Measurements from ENCODE around the gene EP300.
"Not testable (repeated sequence)": the region's sequence is repeated elsewhere in the genome, so short reads cannot be mapped to it uniquely, and the experiment has no call there.

The EP300 gene

GRCh38 chr22:41049795-41050194 lies 42.6 kb upstream of the EP300 start:
- POLR2A ChIA-PET: interaction anchor here (1.1 to 1.7 kb wide), 2 partner anchors 28 to 97 kb away, joined by 3 to 12 read pairs; no protein-coding TSS in a partner anchor
- H3K36me3 ChIP-seq (ENCODE audit: control insufficient read depth in 2 of 2, insufficient read depth in 1 of 2, low read length in 2 of 2); H3K9me3 ChIP-seq (ENCODE audit: control insufficient read depth, insufficient read depth, low read depth, low read length); CTCF ChIA-PET; H3K4me3 ChIP-seq (ENCODE audit: low read depth, low read length); H3K4me1 ChIP-seq (ENCODE audit: control insufficient read depth, insufficient read depth, low read length); H3K27ac ChIP-seq (ENCODE audit: extremely low read depth, low read depth, low read length): not testable (repeated sequence)
- TF ChIP-seq ZNF341 (tag by site-specific recombination; IDR thresholded peaks at IDR 0.05; ENCODE audit: low read depth): peak; percentile 22; the same call in 1 of the 2 replicates
- 0 out of 2 replicates have a peak, but pooled peaks have one; percentile 46 for TF ChIP-seq ZNF768 (tag by site-specific recombination; IDR thresholded peaks at IDR 0.05)

DNA sequence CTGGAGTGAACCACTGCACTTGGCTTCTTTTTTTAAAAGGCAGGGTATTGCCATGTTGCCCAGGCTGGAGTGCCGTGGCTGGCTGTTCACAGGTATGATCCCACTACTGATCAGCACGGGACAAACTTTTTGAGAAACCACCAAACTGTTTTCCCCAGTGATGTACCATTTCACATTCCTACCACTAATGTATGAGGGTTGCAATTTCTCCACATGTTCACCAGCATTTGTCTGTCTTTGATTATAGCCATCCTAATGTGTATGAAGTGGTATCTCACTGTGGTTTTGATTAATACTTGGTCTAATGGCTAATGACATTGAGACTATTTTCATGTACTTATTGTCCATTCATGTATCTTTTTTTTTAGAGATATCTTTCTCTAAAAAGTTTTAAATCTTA lies 41.5 kb upstream of the EP300 start:
- POLR2A ChIA-PET: interaction anchor here (0.7 kb wide), 1 partner anchor 1636 kb away, joined by 4 read pairs; no protein-coding TSS in a partner anchor
- H3K4me3 ChIP-seq (ENCODE audit: low read depth, low read length): no peak overlapping the region
- H3K27ac ChIP-seq (ENCODE audit: extremely low read depth, low read depth, low read length): no peak overlapping the region
- CTCF ChIA-PET: no interaction called here
- H3K4me1 ChIP-seq (ENCODE audit: control insufficient read depth, insufficient read depth, low read length): peaks cover 5% of the 10 kb centered on the region; the same call in 1 of the 2 replicates
- H3K9me3 ChIP-seq (ENCODE audit: control insufficient read depth, insufficient read depth, low read depth, low read length): no peaks in the 10 kb centered on the region
- H3K36me3 ChIP-seq (ENCODE audit: control insufficient read depth in 2 of 2, insufficient read depth in 1 of 2, low read length in 2 of 2): no peaks in the 10 kb centered on the region
- no peak for TF ChIP-seq ZNF184 (tag by site-specific recombination; IDR thresholded peaks at IDR 0.05)
- TF ChIP-seq ZBTB48 (tag by site-specific recombination; IDR thresholded peaks at IDR 0.05): no peak
- no peak for TF ChIP-seq ZBTB26 (tag by site-specific recombination; optimal IDR thresholded peaks at IDR 0.05)
- TF ChIP-seq ZNF394 (tag by site-specific recombination; IDR thresholded peaks at IDR 0.05; ENCODE audit: borderline replicate concordance): no peak
- no peak for TF ChIP-seq ZNF391 (tag by site-specific recombination; IDR thresholded peaks at IDR 0.05; ENCODE audit: borderline replicate concordance, low read depth)

DNA sequence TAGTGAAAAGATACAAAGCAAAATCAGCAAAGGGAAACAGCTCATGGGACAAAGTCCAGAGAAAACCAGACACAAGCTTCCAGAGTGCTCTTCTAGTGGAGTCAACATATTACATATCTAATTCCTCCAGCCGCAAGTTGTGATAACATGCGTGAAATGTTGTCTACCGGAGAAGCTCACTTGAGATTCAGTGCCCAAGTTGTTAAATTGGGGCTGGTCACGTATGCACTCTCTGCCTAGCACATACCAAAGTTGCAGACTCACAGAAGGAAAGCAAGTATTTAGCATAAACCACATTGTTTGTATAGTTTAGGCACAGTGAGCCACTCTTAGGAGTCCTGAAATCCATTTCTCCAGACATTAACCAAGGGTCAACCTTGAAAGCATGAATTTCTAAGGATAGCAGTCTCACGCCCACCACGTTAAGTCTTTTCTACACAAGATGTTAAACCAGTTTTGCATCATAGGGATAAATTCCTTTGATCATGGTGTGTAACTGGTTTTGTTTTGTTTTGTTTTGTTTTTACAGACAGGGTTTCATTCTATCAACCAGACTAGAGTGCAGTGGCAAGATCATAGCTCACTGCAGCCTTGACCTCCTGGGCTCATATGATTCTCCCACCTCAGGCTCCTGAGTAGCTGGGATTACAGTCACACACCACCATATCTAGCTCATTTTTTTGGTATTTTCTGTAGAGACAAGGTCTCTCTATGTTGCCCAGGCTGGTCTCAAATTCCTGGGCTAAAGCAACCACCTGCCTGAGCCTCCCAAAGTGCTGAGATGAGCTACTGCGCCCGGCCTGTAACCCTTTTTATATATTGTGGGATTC lies 39.5 kb upstream of the EP300 start:
- Histone ChIP-seq H3K36me3 (ENCODE audit: control insufficient read depth in 2 of 2, insufficient read depth in 1 of 2, low read length in 2 of 2) (no peaks in the 10 kb centered on the region), H3K27ac (ENCODE audit: extremely low read depth, low read depth, low read length) (no peak overlapping the region), H3K9me3 (ENCODE audit: control insufficient read depth, insufficient read depth, low read depth, low read length) (no peaks in the 10 kb centered on the region), H3K4me1 (ENCODE audit: control insufficient read depth, insufficient read depth, low read length) (peaks cover 5% of the 10 kb centered on the region; the same call in 1 of the 2 replicates), H3K4me3 (ENCODE audit: low read depth, low read length) (no peak overlapping the region)
- ChIA-PET POLR2A (interaction anchor here (0.5 kb wide), 2 partner anchors 101 to 154 kb away, joined by 3 read pairs; no protein-coding TSS in a partner anchor), CTCF (interaction anchor here (1.4 kb wide), 1 partner anchor 131 kb away, joined by 8 read pairs; no protein-coding TSS in a partner anchor)
- TF ChIP-seq ZBTB17 (tag by site-specific recombination; IDR thresholded peaks at IDR 0.05): peak; percentile 38
- TF ChIP-seq, protein P1, sequence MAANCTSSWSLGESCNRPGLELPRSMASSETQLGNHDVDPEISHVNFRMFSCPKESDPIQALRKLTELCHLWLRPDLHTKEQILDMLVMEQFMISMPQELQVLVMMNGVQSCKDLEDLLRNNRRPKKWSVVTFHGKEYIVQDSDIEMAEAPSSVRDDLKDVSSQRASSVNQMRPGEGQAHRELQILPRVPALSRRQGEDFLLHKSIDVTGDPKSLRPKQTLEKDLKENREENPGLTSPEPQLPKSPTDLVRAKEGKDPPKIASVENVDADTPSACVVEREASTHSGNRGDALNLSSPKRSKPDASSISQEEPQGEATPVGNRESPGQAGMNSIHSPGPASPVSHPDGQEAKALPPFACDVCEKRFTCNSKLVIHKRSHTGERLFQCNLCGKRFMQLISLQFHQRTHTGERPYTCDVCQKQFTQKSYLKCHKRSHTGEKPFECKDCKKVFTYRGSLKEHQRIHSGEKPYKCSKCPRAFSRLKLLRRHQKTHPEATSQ (tag by site-specific recombination; IDR thresholded peaks at IDR 0.05): no peak

- H3K9me3 ChIP-seq (ENCODE audit: control insufficient read depth, insufficient read depth, low read depth, low read length): no peaks in the 10 kb centered on the region
- POLR2A ChIA-PET: no interaction called here
- no peaks in the 10 kb centered on the region for H3K36me3 ChIP-seq (ENCODE audit: control insufficient read depth in 2 of 2, insufficient read depth in 1 of 2, low read length in 2 of 2)
- H3K4me1 ChIP-seq (ENCODE audit: control insufficient read depth, insufficient read depth, low read length): peaks cover 5% of the 10 kb centered on the region; the same call in 1 of the 2 replicates
- H3K27ac ChIP-seq (ENCODE audit: extremely low read depth, low read depth, low read length): no peak overlapping the region
- no peak overlapping the region for H3K4me3 ChIP-seq (ENCODE audit: low read depth, low read length)
- CTCF ChIA-PET: no interaction called here
- TF ChIP-seq ZNF623 (tag by site-specific recombination; IDR thresholded peaks at IDR 0.05) (no peak), ZNF23 (tag by site-specific recombination; IDR thresholded peaks at IDR 0.05; ENCODE audit: borderline replicate concordance) (no peak), SP2 (tag by site-specific recombination; IDR thresholded peaks at IDR 0.05) (no peak), SP3 (tag by site-specific recombination; IDR thresholded peaks at IDR 0.05) (no peak), SCRT2 (tag by site-specific recombination; IDR thresholded peaks at IDR 0.05) (no peak), ZNF791 (tag by site-specific recombination; IDR thresholded peaks at IDR 0.05) (no peak)
- TF ChIP-seq, protein P2, sequence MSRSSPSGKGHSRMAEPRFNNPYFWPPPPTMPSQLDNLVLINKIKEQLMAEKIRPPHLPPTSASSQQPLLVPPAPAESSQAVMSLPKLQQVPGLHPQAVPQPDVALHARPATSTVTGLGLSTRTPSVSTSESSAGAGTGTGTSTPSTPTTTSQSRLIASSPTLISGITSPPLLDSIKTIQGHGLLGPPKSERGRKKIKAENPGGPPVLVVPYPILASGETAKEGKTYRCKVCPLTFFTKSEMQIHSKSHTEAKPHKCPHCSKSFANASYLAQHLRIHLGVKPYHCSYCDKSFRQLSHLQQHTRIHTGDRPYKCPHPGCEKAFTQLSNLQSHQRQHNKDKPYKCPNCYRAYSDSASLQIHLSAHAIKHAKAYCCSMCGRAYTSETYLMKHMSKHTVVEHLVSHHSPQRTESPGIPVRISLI (tag by site-specific recombination; IDR thresholded peaks at IDR 0.05): no peak
- TF ChIP-seq, protein P3, sequence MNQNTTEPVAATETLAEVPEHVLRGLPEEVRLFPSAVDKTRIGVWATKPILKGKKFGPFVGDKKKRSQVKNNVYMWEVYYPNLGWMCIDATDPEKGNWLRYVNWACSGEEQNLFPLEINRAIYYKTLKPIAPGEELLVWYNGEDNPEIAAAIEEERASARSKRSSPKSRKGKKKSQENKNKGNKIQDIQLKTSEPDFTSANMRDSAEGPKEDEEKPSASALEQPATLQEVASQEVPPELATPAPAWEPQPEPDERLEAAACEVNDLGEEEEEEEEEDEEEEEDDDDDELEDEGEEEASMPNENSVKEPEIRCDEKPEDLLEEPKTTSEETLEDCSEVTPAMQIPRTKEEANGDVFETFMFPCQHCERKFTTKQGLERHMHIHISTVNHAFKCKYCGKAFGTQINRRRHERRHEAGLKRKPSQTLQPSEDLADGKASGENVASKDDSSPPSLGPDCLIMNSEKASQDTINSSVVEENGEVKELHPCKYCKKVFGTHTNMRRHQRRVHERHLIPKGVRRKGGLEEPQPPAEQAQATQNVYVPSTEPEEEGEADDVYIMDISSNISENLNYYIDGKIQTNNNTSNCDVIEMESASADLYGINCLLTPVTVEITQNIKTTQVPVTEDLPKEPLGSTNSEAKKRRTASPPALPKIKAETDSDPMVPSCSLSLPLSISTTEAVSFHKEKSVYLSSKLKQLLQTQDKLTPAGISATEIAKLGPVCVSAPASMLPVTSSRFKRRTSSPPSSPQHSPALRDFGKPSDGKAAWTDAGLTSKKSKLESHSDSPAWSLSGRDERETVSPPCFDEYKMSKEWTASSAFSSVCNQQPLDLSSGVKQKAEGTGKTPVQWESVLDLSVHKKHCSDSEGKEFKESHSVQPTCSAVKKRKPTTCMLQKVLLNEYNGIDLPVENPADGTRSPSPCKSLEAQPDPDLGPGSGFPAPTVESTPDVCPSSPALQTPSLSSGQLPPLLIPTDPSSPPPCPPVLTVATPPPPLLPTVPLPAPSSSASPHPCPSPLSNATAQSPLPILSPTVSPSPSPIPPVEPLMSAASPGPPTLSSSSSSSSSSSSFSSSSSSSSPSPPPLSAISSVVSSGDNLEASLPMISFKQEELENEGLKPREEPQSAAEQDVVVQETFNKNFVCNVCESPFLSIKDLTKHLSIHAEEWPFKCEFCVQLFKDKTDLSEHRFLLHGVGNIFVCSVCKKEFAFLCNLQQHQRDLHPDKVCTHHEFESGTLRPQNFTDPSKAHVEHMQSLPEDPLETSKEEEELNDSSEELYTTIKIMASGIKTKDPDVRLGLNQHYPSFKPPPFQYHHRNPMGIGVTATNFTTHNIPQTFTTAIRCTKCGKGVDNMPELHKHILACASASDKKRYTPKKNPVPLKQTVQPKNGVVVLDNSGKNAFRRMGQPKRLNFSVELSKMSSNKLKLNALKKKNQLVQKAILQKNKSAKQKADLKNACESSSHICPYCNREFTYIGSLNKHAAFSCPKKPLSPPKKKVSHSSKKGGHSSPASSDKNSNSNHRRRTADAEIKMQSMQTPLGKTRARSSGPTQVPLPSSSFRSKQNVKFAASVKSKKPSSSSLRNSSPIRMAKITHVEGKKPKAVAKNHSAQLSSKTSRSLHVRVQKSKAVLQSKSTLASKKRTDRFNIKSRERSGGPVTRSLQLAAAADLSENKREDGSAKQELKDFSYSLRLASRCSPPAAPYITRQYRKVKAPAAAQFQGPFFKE (tag by site-specific recombination; IDR thresholded peaks at IDR 0.05; ENCODE audit: borderline replicate concordance): no peak
Measured at GRCh38 chr22:41057076-41057475, 35.3 kb upstream of the EP300 start.

Measured in HEK293 (cell line).